ENCODE results near the gene LYL1. TPM values are rescaled to one million over a fixed set of nuclear protein-coding genes. Genes with fewer than 3 reads are reported as not detected.

Gene LYL1
- total RNA-seq, 1 donor from 2014 or later, result 1.4 TPM

- ATAC-seq, result no peak
Measured at GRCh38 chr19:13092606-13093235, 9.9 kb downstream of the LYL1 start.

GRCh38 chr19:13092158-13092543 is 10.5 kb downstream of the LYL1 start:
- no peak for ATAC-seq

GRCh38 chr19:13091400-13092157 is 11.1 kb downstream of the LYL1 start:
- no peak for ATAC-seq

- no peak for ATAC-seq
Measured at GRCh38 chr19:13090511-13091231, 12.0 kb downstream of the LYL1 start.

GRCh38 chr19:13089857-13090507 is 12.7 kb downstream of the LYL1 start:
- no peak for ATAC-seq

GRCh38 chr19:13089139-13089856 is 13.4 kb downstream of the LYL1 start:
- no peak for ATAC-seq

GRCh38 chr19:13087795-13088537 is 14.7 kb downstream of the LYL1 start:
- no peak for ATAC-seq

GRCh38 chr19:13087295-13087694 is 15.4 kb downstream of the LYL1 start:
- no peak for ATAC-seq

GRCh38 chr19:13086341-13086740 is 16.3 kb downstream of the LYL1 start:
- no peak for ATAC-seq

GRCh38 chr19:13085666-13086065 is 17.0 kb downstream of the LYL1 start:
- ATAC-seq, result no peak

GRCh38 chr19:13083627-13084026 is 19.0 kb downstream of the LYL1 start:
- no peak for ATAC-seq

- ATAC-seq, result no peak
Measured at GRCh38 chr19:13083008-13083404, 19.7 kb downstream of the LYL1 start.

- ATAC-seq, result no peak
Measured at GRCh38 chr19:13082192-13083007, 20.3 kb downstream of the LYL1 start.

- peak; percentile 9 for ATAC-seq
Measured at GRCh38 chr19:13079542-13079986, 23.1 kb downstream of the LYL1 start.

GRCh38 chr19:13078897-13079541 is 23.6 kb downstream of the LYL1 start:
- ATAC-seq, result no peak

GRCh38 chr19:13078381-13078780 is 24.3 kb downstream of the LYL1 start:
- no peak for ATAC-seq

GRCh38 chr19:13077240-13077639 is 25.4 kb downstream of the LYL1 start:
- ATAC-seq, result no peak

GRCh38 chr19:13076787-13077186 is 25.9 kb downstream of the LYL1 start:
- no peak for ATAC-seq

GRCh38 chr19:13076320-13076719 is 26.3 kb downstream of the LYL1 start:
- no peak for ATAC-seq

GRCh38 chr19:13074378-13074777 is 28.3 kb downstream of the LYL1 start:
- no peak for ATAC-seq

All from esophagus mucosa (tissue), 1 donor.